PFSK-1 (cell line): ENCODE data around the gene SLIT2.

Source experiments
- FOXP2 ChIP-seq: optimal IDR thresholded peaks from 2 replicates; pipeline ENCODE3; 2011; ENCODE audit warnings: borderline replicate concordance, control low read depth, inconsistent platforms; ENCODE audit not compliant: insufficient read depth; ENCODE audit errors: extremely low read length, extremely low read depth
- POLR2AphosphoS5 ChIP-seq: IDR thresholded peaks from 2 replicates; pipeline ENCODE4 v1.6.1; 2012; ENCODE audit warnings: low read depth, mild to moderate bottlenecking, control low read depth, low read length, moderate library complexity
- REST ChIP-seq, 2 experiments: IDR thresholded peaks; 2 replicates each; pipeline versions ENCODE4 v1.6.1 to v1.8.0; 2011 to 2012; ENCODE audit warnings: low read depth in 2 of 2, low read length in 2 of 2, control low read depth in 1 of 2, inconsistent platforms in 1 of 2, mild to moderate bottlenecking in 1 of 2, moderate library complexity in 1 of 2; ENCODE audit not compliant: insufficient read depth in 1 of 2
- SIN3A ChIP-seq: IDR thresholded peaks from 2 replicates; pipeline ENCODE4 v1.6.1; 2012; ENCODE audit warnings: mild to moderate bottlenecking, low read length, moderate library complexity, borderline replicate concordance; ENCODE audit not compliant: insufficient read depth
- TAF1 ChIP-seq: IDR thresholded peaks from 2 replicates; pipeline ENCODE4 v1.6.1; 2012; ENCODE audit warnings: low read length, control low read depth, borderline replicate concordance; ENCODE audit not compliant: insufficient read depth

SLIT2 gene

GRCh38 chr4:20255823-20256222 lies 4.1 kb downstream of the SLIT2 start:
- peak; percentile 59; the same call in 1 of the 2 replicates for TF ChIP-seq SIN3A
- TF ChIP-seq REST (IDR thresholded peaks at IDR 0.05; ENCODE audit: insufficient read depth in 1 of 2, low read depth in 2 of 2, low read length in 2 of 2), result no peak

GRCh38 chr4:20256381-20256881 lies 4.7 kb downstream of the SLIT2 start:
- TF ChIP-seq POLR2AphosphoS5 (no peak), REST (IDR thresholded peaks at IDR 0.05; ENCODE audit: insufficient read depth in 1 of 2, low read depth in 2 of 2, low read length in 2 of 2) (no peak), FOXP2 (no peak), TAF1 (no peak), SIN3A (no peak)

GRCh38 chr4:20259707-20260106 lies 8.0 kb downstream of the SLIT2 start:
- TF ChIP-seq SIN3A (0 out of 2 replicates have a peak, but pooled peaks have one; percentile 48), REST (IDR thresholded peaks at IDR 0.05; ENCODE audit: insufficient read depth in 1 of 2, low read depth in 2 of 2, low read length in 2 of 2) (no peak)

GRCh38 chr4:20260821-20261220 lies 9.1 kb downstream of the SLIT2 start:
- TF ChIP-seq SIN3A (0 out of 2 replicates have a peak, but pooled peaks have one; percentile 57), REST (IDR thresholded peaks at IDR 0.05; ENCODE audit: insufficient read depth in 1 of 2, low read depth in 2 of 2, low read length in 2 of 2) (no peak)

GRCh38 chr4:20262221-20262620 lies 10.5 kb downstream of the SLIT2 start:
- no peak for TF ChIP-seq FOXP2
- TF ChIP-seq SIN3A, result no peak
- TF ChIP-seq REST (IDR thresholded peaks at IDR 0.05; ENCODE audit: insufficient read depth in 1 of 2, low read depth in 2 of 2, low read length in 2 of 2), result no peak
- no peak for TF ChIP-seq POLR2AphosphoS5
- no peak for TF ChIP-seq TAF1
